Stimulated activated effector memory CD8-positive, alpha-beta T cell treated with anti-CD3 and anti-CD28 coated beads, Interleukin-12 subunit alpha, Interleukin-12 subunit beta, amount 100 ng/mL, for 72 hours (primary cell): Measurements from ENCODE around the gene NRCAM.

Experiments
- ATAC-seq: fragments of 150-1000 bp; cut with Tn5 transposase; 2 replicates; pipeline ENCODE4 v1.10.0; 2021
- DNase-seq, 2 donors: peaks; one replicate each; pipeline ENCODE4 v3.0.0; 2021 to 2022; ENCODE audit warnings: low spot score in 2 of 2
- H3K27ac Mint-ChIP-seq: one replicate; pipeline ENCODE4 v1.8.0; 2022; ENCODE audit warnings: mild to moderate bottlenecking, mixed read lengths
- H3K36me3 Mint-ChIP-seq: one replicate; pipeline ENCODE4 v1.8.0; 2022; ENCODE audit warnings: mild to moderate bottlenecking, mixed read lengths
- H3K4me1 Mint-ChIP-seq: one replicate; pipeline ENCODE4 v1.8.0; 2022; ENCODE audit warnings: mixed read lengths
- H3K4me3 Mint-ChIP-seq: one replicate; pipeline ENCODE4 v1.8.0; 2022; ENCODE audit warnings: mild to moderate bottlenecking, mixed read lengths
- H3K9me3 Mint-ChIP-seq: one replicate; pipeline ENCODE4 v1.8.0; 2022; ENCODE audit warnings: mixed read lengths

The NRCAM gene

GRCh38 chr7:108171164-108171563 lies 285.1 kb downstream of the NRCAM start:
- no peak for ATAC-seq
- H3K27ac Mint-ChIP-seq = no peak overlapping the region
- no peak overlapping the region for H3K4me3 Mint-ChIP-seq
- H3K36me3 Mint-ChIP-seq = no peaks in the 10 kb centered on the region
- no peak for DNase-seq
- H3K4me1 Mint-ChIP-seq = no peaks in the 10 kb centered on the region
- H3K9me3 Mint-ChIP-seq = no peaks in the 10 kb centered on the region

- ATAC-seq = no peak
- DNase-seq = no peak
- no peak overlapping the region for H3K27ac Mint-ChIP-seq
- H3K4me3 Mint-ChIP-seq = no peak overlapping the region
- no peaks in the 10 kb centered on the region for H3K4me1 Mint-ChIP-seq
- no peaks in the 10 kb centered on the region for H3K9me3 Mint-ChIP-seq
- no peaks in the 10 kb centered on the region for H3K36me3 Mint-ChIP-seq
Measured at GRCh38 chr7:108170251-108170650, 286.0 kb downstream of the NRCAM start.

- H3K27ac Mint-ChIP-seq = no peak overlapping the region
- peaks cover 5% of the 10 kb centered on the region for H3K9me3 Mint-ChIP-seq
- no peaks in the 10 kb centered on the region for H3K36me3 Mint-ChIP-seq
- no peak overlapping the region for H3K4me3 Mint-ChIP-seq
- H3K4me1 Mint-ChIP-seq = no peaks in the 10 kb centered on the region
- ATAC-seq (no peak), DNase-seq (no peak)
Measured at GRCh38 chr7:108167460-108167859, 288.8 kb downstream of the NRCAM start.

- H3K27ac Mint-ChIP-seq = no peak overlapping the region
- H3K9me3 Mint-ChIP-seq = peaks cover 5% of the 10 kb centered on the region
- no peaks in the 10 kb centered on the region for H3K4me1 Mint-ChIP-seq
- no peaks in the 10 kb centered on the region for H3K36me3 Mint-ChIP-seq
- H3K4me3 Mint-ChIP-seq = no peak overlapping the region
- DNase-seq (no peak), ATAC-seq (no peak)
Measured at GRCh38 chr7:108166687-108167086, 289.5 kb downstream of the NRCAM start.

GRCh38 chr7:108165723-108166122 lies 290.5 kb downstream of the NRCAM start:
- ATAC-seq = no peak

GRCh38 chr7:108164946-108165345 lies 291.3 kb downstream of the NRCAM start:
- H3K4me3 Mint-ChIP-seq = no peak overlapping the region
- H3K36me3 Mint-ChIP-seq = no peaks in the 10 kb centered on the region
- DNase-seq (no peak), ATAC-seq (no peak)
- H3K27ac Mint-ChIP-seq = no peak overlapping the region
- peaks cover 5% of the 10 kb centered on the region for H3K9me3 Mint-ChIP-seq
- no peaks in the 10 kb centered on the region for H3K4me1 Mint-ChIP-seq

More at GRCh38 chr7:108165723-108166122, 290.5 kb downstream of the NRCAM start:
- H3K4me1 Mint-ChIP-seq = no peaks in the 10 kb centered on the region
- no peaks in the 10 kb centered on the region for H3K36me3 Mint-ChIP-seq
- no peak for DNase-seq
- H3K27ac Mint-ChIP-seq = no peak overlapping the region
- H3K4me3 Mint-ChIP-seq = no peak overlapping the region
- peaks cover 5% of the 10 kb centered on the region for H3K9me3 Mint-ChIP-seq

- no peak overlapping the region for H3K4me3 Mint-ChIP-seq
- H3K27ac Mint-ChIP-seq = no peak overlapping the region
- ATAC-seq (no peak), DNase-seq (no peak)
- H3K9me3 Mint-ChIP-seq = peaks cover 5% of the 10 kb centered on the region
- no peaks in the 10 kb centered on the region for H3K36me3 Mint-ChIP-seq
- no peaks in the 10 kb centered on the region for H3K4me1 Mint-ChIP-seq
Measured at GRCh38 chr7:108164342-108164741, 291.9 kb downstream of the NRCAM start.

- DNase-seq (no peak), ATAC-seq (no peak)
- H3K4me1 Mint-ChIP-seq = no peaks in the 10 kb centered on the region
- H3K27ac Mint-ChIP-seq = no peak overlapping the region
- H3K9me3 Mint-ChIP-seq = peaks cover 5% of the 10 kb centered on the region
- H3K36me3 Mint-ChIP-seq = no peaks in the 10 kb centered on the region
- no peak overlapping the region for H3K4me3 Mint-ChIP-seq
Measured at GRCh38 chr7:108158776-108159175, 297.5 kb downstream of the NRCAM start.

- DNase-seq = no peak
- Mint-ChIP-seq H3K4me3 (no peak overlapping the region), H3K36me3 (no peaks in the 10 kb centered on the region), H3K4me1 (no peaks in the 10 kb centered on the region), H3K27ac (no peak overlapping the region), H3K9me3 (no peaks in the 10 kb centered on the region)
- no peak for ATAC-seq
Measured at GRCh38 chr7:108157606-108158335, 298.5 kb downstream of the NRCAM start.

- Mint-ChIP-seq H3K9me3 (no peaks in the 10 kb centered on the region), H3K36me3 (no peaks in the 10 kb centered on the region), H3K4me1 (no peaks in the 10 kb centered on the region), H3K4me3 (no peak overlapping the region), H3K27ac (no peak overlapping the region)
- ATAC-seq (no peak), DNase-seq (no peak)
Measured at GRCh38 chr7:108156897-108157605, 299.2 kb downstream of the NRCAM start.

GRCh38 chr7:108152198-108152597 lies 304.0 kb downstream of the NRCAM start:
- H3K9me3 Mint-ChIP-seq = no peaks in the 10 kb centered on the region
- no peaks in the 10 kb centered on the region for H3K36me3 Mint-ChIP-seq
- no peaks in the 10 kb centered on the region for H3K4me1 Mint-ChIP-seq
- DNase-seq (no peak), ATAC-seq (no peak)
- no peak overlapping the region for H3K27ac Mint-ChIP-seq
- no peak overlapping the region for H3K4me3 Mint-ChIP-seq

GRCh38 chr7:108149908-108150307 lies 306.3 kb downstream of the NRCAM start:
- H3K9me3 Mint-ChIP-seq = no peaks in the 10 kb centered on the region
- ATAC-seq (no peak), DNase-seq (no peak)
- H3K4me1 Mint-ChIP-seq = no peaks in the 10 kb centered on the region
- H3K4me3 Mint-ChIP-seq = no peak overlapping the region
- no peaks in the 10 kb centered on the region for H3K36me3 Mint-ChIP-seq
- no peak overlapping the region for H3K27ac Mint-ChIP-seq

GRCh38 chr7:108149119-108149518 lies 307.1 kb downstream of the NRCAM start:
- DNase-seq = no peak
- ATAC-seq = no peak
- H3K4me3 Mint-ChIP-seq = no peak overlapping the region
- H3K27ac Mint-ChIP-seq = no peak overlapping the region
- no peaks in the 10 kb centered on the region for H3K4me1 Mint-ChIP-seq
- no peaks in the 10 kb centered on the region for H3K9me3 Mint-ChIP-seq
- no peaks in the 10 kb centered on the region for H3K36me3 Mint-ChIP-seq

- no peaks in the 10 kb centered on the region for H3K36me3 Mint-ChIP-seq
- no peak for ATAC-seq
- no peaks in the 10 kb centered on the region for H3K9me3 Mint-ChIP-seq
- no peak for DNase-seq
- H3K4me1 Mint-ChIP-seq = no peaks in the 10 kb centered on the region
- no peak overlapping the region for H3K4me3 Mint-ChIP-seq
- no peak overlapping the region for H3K27ac Mint-ChIP-seq
Measured at GRCh38 chr7:108147031-108147563, 309.1 kb downstream of the NRCAM start.

GRCh38 chr7:108146070-108146842 lies 310.0 kb downstream of the NRCAM start:
- Mint-ChIP-seq H3K27ac (no peak overlapping the region), H3K36me3 (no peaks in the 10 kb centered on the region), H3K4me3 (no peak overlapping the region), H3K4me1 (no peaks in the 10 kb centered on the region), H3K9me3 (no peaks in the 10 kb centered on the region)
- DNase-seq (peak in 1 of 2 donors; percentile 60), ATAC-seq (peak; percentile 60)
